ENCODE data around the gene TMEM92. TPM values are rescaled to one million over a fixed set of nuclear protein-coding genes. Genes with fewer than 3 reads are reported as not detected.

TMEM92 gene
- total and polyA plus RNA-seq, 2 of the 13 experiments (the other 11 are each of a cell fraction or from before 2014, with no cell fraction given) = 0.07 TPM; not detected in 1

DNA sequence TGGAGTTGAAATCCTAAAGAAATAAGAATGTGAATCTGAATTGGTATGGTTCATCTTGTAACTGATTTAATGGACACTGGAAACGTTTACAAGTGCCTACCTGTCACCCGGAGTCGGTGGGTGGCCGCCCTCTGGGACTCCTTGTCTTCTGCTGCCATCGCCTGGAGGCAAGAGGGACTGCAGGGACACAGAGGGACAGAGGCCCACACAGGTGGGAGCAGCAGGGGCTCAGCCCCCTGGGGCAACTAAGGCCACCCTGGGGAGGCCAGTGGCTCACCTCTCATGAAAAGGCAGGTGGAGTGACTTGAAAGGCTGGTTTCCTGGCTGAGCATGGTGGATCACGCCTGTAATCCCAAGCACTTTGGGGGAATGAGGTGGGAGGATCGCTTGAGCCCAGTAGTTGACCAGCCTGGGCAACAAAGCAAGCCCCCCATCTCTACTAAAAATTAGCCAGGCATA is 23.2 kb downstream of the TMEM92 start (continued):
- TF ChIP-seq CBX5 (CRISPR knock-in tag; IDR thresholded peaks at IDR 0.05; ENCODE audit: borderline replicate concordance) = peak; percentile 55; the same call in 1 of the 2 replicates
- TF ChIP-seq KDM1A (CRISPR knock-in tag; IDR thresholded peaks at IDR 0.05) = no peak
- TF ChIP-seq ZNF33A (CRISPR knock-in tag; IDR thresholded peaks at IDR 0.05; ENCODE audit: borderline replicate concordance) = no peak
- TF ChIP-seq, protein P1, sequence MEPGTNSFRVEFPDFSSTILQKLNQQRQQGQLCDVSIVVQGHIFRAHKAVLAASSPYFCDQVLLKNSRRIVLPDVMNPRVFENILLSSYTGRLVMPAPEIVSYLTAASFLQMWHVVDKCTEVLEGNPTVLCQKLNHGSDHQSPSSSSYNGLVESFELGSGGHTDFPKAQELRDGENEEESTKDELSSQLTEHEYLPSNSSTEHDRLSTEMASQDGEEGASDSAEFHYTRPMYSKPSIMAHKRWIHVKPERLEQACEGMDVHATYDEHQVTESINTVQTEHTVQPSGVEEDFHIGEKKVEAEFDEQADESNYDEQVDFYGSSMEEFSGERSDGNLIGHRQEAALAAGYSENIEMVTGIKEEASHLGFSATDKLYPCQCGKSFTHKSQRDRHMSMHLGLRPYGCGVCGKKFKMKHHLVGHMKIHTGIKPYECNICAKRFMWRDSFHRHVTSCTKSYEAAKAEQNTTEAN (CRISPR knock-in tag; conservative IDR thresholded peaks at IDR 0.05) = no peak
- no peak for TF ChIP-seq ZMYM3 (CRISPR knock-in tag; IDR thresholded peaks at IDR 0.05)
- no peak for TF ChIP-seq ZNF607 (CRISPR knock-in tag; IDR thresholded peaks at IDR 0.05; ENCODE audit: borderline replicate concordance)
- TF ChIP-seq SSRP1 (CRISPR knock-in tag; IDR thresholded peaks at IDR 0.05) = no peak
- TF ChIP-seq NFIC (IDR thresholded peaks at IDR 0.05; ENCODE audit: low read length) = no peak
- TF ChIP-seq ZNF552 (CRISPR knock-in tag; IDR thresholded peaks at IDR 0.05; ENCODE audit: borderline replicate concordance) = no peak
- TF ChIP-seq ZBTB7B (CRISPR knock-in tag; IDR thresholded peaks at IDR 0.05) = peak; percentile 56; the same call in 1 of the 2 replicates
- TF ChIP-seq ZNF225 (CRISPR knock-in tag; IDR thresholded peaks at IDR 0.05) = 0 out of 2 replicates have a peak, but pooled peaks have one; percentile 58
- TF ChIP-seq ZNF549 (CRISPR knock-in tag; IDR thresholded peaks at IDR 0.05) = no peak
- no peak for TF ChIP-seq MED8 (CRISPR knock-in tag; IDR thresholded peaks at IDR 0.05; ENCODE audit: insufficient replicate concordance)
- no peak for TF ChIP-seq MED1 (CRISPR knock-in tag; IDR thresholded peaks at IDR 0.05)
- no peak for TF ChIP-seq SOX6 (IDR thresholded peaks at IDR 0.05)
- no peak for TF ChIP-seq SOX6 (CRISPR knock-in tag; IDR thresholded peaks at IDR 0.05)
- no peak for TF ChIP-seq ZNF720 (CRISPR knock-in tag; IDR thresholded peaks at IDR 0.05)
- TF ChIP-seq, protein P2, sequence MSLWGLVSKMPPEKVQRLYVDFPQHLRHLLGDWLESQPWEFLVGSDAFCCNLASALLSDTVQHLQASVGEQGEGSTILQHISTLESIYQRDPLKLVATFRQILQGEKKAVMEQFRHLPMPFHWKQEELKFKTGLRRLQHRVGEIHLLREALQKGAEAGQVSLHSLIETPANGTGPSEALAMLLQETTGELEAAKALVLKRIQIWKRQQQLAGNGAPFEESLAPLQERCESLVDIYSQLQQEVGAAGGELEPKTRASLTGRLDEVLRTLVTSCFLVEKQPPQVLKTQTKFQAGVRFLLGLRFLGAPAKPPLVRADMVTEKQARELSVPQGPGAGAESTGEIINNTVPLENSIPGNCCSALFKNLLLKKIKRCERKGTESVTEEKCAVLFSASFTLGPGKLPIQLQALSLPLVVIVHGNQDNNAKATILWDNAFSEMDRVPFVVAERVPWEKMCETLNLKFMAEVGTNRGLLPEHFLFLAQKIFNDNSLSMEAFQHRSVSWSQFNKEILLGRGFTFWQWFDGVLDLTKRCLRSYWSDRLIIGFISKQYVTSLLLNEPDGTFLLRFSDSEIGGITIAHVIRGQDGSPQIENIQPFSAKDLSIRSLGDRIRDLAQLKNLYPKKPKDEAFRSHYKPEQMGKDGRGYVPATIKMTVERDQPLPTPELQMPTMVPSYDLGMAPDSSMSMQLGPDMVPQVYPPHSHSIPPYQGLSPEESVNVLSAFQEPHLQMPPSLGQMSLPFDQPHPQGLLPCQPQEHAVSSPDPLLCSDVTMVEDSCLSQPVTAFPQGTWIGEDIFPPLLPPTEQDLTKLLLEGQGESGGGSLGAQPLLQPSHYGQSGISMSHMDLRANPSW (CRISPR knock-in tag; IDR thresholded peaks at IDR 0.05; ENCODE audit: borderline replicate concordance) = no peak
- no peak for TF ChIP-seq HNF4A (CRISPR knock-in tag; IDR thresholded peaks at IDR 0.05)
- TF ChIP-seq, protein P3, sequence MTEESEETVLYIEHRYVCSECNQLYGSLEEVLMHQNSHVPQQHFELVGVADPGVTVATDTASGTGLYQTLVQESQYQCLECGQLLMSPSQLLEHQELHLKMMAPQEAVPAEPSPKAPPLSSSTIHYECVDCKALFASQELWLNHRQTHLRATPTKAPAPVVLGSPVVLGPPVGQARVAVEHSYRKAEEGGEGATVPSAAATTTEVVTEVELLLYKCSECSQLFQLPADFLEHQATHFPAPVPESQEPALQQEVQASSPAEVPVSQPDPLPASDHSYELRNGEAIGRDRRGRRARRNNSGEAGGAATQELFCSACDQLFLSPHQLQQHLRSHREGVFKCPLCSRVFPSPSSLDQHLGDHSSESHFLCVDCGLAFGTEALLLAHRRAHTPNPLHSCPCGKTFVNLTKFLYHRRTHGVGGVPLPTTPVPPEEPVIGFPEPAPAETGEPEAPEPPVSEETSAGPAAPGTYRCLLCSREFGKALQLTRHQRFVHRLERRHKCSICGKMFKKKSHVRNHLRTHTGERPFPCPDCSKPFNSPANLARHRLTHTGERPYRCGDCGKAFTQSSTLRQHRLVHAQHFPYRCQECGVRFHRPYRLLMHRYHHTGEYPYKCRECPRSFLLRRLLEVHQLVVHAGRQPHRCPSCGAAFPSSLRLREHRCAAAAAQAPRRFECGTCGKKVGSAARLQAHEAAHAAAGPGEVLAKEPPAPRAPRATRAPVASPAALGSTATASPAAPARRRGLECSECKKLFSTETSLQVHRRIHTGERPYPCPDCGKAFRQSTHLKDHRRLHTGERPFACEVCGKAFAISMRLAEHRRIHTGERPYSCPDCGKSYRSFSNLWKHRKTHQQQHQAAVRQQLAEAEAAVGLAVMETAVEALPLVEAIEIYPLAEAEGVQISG (CRISPR knock-in tag; IDR thresholded peaks at IDR 0.05) = peak; percentile 14; the same call in 1 of the 2 replicates
- TF ChIP-seq ISX (CRISPR knock-in tag; conservative IDR thresholded peaks at IDR 0.05) = no peak
- TF ChIP-seq, protein P4, sequence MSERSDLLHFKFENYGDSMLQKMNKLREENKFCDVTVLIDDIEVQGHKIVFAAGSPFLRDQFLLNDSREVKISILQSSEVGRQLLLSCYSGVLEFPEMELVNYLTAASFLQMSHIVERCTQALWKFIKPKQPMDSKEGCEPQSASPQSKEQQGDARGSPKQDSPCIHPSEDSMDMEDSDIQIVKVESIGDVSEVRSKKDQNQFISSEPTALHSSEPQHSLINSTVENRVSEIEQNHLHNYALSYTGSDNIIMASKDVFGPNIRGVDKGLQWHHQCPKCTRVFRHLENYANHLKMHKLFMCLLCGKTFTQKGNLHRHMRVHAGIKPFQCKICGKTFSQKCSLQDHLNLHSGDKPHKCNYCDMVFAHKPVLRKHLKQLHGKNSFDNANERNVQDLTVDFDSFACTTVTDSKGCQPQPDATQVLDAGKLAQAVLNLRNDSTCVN (CRISPR knock-in tag; IDR thresholded peaks at IDR 0.05; ENCODE audit: borderline replicate concordance) = no peak; the same call in 1 of the 2 replicates
- TF ChIP-seq, protein P5, sequence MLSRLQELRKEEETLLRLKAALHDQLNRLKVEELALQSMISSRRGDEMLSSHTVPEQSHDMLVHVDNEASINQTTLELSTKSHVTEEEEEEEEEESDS (CRISPR knock-in tag; IDR thresholded peaks at IDR 0.05; ENCODE audit: borderline replicate concordance) = 0 out of 2 replicates have a peak, but pooled peaks have one; percentile 57
- TF ChIP-seq ZNF121 (CRISPR knock-in tag; IDR thresholded peaks at IDR 0.05) = no peak
